HG03039 (cell line): ENCODE data around the gene IL19.
A peak's percentile ranks its signal among the peaks of the same experiment; 100 is the strongest.
"Not testable (repeated sequence)": the region's sequence is repeated elsewhere in the genome, so short reads cannot be mapped to it uniquely, and the experiment has no call there.

Experiments used
- ATAC-seq: cut with Tn5 transposase; IDR thresholded peaks from one replicate; pipeline ENCODE4 v1.9.1; 2021; ENCODE audit warnings: mild to moderate bottlenecking, moderate library complexity; ENCODE audit not compliant: unreplicated experiment

The IL19 gene

GRCh38 chr1:206739411-206740076, 31.0 kb upstream of the IL19 start:
- peak; percentile 67 for ATAC-seq

DNA sequence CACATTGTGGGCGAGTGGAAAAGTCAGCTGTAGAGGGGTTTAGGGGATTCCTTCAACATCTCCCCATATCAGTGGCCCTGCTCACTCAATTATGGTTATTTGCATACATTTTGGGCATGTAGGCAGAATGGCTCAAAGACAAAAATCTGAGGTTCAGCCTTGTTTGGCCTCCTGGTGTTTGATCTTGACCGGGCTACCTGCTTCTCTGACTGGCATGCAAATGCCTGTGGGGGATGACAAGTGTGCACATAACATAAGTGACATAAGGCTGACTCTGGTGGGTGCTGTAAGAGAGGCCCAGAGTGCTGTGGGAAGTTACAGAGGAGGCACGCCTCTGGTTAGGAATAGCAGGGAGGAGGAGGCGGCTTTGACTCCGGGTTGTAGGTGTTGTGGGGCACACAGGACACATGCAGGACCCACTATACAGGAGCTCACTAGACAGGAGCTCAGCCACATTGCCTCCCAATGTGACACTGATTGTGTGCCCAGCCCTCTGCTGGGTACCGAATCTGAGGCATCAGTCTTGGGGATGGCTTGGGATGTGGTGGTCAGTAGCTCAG, 29.4 kb upstream of the IL19 start:
- ATAC-seq, result no peak

DNA sequence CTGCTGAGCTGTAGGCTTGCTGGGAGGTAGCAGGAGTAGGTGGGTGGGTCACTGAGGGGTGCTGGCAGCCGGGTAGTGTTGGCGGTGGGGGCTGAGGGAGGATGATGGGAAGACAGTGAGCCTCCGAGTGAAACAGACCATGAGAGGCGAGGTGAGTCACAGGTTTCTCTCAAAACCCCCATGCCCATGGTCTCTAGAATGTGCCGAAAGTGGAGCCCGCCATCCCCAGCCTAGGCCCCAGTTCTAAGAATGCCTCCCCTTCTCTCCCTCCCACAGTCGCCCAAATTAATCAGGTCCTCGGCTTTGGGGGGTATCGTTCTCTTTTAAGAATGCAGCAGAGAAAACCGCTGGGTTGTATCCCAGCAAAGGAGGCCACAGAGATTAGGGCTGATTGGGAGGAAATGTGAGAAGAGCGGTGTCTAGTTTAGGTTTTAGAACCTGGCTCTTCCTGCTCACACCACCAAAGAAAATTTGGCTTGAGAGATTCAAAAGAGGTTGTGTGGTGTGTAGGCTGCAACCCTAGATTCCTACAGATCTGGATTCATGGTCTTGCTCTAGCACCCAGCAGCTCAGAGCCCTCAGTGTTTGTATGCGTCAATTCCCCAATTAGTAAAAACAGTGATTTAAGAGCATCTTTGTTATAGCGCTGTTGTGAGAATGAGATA, 27.7 kb upstream of the IL19 start:
- no peak for ATAC-seq

DNA sequence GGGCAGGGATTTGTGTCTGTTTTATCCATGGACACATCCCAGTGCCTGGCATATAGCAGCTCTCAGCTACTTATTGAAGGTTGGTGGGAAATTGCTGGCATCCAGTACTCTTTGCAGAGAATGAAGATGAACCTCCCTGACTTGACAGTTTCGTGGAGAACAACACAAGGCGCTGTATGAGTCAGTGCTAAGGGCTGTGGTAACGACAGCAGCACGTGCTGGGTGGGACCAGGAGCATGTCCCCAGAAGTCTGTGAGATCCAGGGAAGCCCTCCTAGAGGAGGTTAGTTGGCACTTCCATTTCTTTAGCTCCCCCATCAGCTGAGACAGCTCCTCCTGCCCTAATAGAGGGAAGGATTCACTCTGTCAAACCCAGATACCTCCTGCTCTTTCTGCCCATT, 25.9 kb upstream of the IL19 start:
- ATAC-seq, result no peak

DNA sequence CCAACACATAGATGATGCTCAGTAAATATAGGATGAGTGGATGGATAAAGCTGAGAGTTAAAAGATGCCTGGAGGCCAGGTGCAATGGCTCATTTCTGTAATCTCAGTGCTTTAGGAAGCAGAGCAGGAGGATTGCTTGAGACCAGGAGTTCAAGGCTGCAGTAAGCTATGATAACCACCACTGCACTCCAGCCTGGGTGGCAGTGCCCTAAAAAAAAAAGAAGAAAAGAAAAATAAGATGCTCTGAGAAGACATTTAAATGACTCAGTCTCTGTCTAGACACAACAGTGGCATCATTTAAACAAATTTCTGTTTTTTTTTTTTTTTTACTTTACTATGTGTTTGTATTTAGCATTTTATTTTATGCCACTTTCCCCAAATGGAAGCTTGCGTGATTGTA, 25.3 kb upstream of the IL19 start:
- no peak for ATAC-seq

DNA sequence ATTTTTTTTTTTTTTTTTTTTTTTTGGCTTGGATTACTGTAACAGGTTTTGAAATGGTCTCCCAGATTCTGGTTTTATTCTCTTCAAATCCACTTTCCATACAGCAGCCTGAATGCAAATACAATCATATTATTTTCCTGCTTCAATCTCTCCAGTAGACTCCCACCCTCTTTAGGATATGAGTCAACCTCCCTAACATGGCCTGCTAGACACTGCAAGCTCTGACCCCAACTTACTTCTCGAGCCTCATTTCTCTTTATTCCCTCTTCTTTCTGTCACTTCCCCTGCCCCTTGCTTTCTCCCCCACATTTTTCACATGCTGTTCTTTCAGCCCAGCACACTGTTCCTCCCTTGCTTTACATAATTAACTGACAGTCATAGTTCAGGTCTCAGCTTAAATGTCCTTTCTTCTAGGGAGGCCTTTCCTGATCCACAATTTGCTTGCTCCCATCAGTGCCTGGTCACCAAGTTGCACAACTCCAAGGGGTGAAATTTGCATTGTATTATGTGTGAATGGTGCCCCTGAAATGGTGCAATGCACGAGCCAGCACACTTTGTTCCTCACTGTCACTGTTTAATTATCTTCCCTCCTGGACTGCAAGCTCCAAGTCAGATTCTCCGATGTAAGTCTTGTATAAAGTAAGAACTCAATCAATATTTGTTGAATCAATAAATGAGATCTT, 22.1 kb upstream of the IL19 start:
- ATAC-seq, result no peak

- no peak for ATAC-seq
Observed at GRCh38 chr1:206751891-206752290, 18.7 kb upstream of the IL19 start.

- no peak for ATAC-seq
Observed at GRCh38 chr1:206752481-206752880, 18.1 kb upstream of the IL19 start.

DNA sequence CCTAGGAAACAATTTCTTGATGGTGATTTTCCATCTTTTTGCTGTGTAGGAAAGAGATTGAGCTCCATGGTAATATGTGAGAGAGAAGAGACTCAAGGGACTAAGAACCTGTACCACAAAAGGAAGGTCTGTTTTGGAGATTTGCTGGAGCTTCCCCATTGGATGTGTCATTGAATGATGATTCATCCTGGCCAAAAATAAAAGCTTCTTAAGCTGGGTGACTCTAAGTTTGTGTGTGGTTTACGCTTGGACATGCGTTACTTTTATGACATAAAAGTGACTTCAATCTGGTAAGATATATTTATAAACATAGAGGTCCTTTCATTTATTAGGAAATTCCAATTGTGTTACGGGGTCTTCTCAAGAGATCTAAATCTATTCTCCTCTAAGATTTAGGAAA, 17.4 kb upstream of the IL19 start:
- ATAC-seq, result no peak

DNA sequence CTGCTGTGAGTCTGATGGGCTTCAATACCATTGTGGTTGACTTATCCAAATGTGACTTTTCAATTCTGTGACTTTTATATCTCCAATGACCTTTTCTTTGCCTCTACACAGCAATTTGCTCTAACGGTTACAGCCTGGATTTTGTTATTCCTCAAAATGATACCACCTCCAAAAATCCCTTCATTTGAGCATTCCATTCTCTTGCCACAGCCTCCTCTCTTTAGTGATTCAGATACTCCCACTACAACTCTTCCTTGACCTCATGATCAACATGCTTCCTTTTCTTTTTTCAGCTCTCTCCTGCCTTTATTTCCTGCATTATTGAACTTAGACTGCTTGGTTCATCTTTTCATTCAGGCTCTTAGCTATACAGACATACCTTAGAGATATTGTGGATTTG, 16.6 kb upstream of the IL19 start:
- ATAC-seq, result no peak

DNA sequence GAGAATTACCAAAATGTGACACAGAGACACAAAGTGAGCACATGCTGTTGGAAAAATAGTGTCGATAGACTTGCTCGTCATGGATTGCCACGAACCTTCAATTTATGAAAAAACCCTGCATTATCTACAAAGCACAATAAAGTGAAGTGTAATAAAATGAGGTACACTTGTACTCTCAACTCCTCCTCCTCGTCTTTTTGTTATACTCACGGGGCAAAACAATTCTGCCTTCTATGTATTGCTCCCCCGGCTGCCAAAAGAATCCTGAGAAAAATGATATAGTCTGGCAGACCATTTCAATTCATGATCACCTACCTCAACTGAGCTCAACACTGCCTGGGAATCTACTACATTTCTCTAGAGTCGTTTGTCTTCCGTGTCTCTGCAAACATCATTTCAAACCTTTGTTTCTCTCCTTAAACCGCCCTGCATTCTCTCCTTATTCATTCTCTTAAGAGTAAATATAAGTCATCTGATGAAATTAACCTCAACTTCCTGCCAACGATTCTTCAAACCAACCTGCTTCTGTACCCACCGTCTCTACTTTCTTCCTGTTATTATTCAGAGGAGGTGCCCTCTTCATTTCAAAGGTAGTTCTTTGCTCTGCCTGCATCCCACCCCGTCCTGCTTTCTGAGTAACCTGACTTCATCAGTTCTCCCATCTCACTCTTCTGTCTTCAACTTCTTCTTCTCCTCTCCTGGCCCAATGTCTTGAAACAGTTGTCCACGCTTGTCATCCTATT, 12.9 kb upstream of the IL19 start:
- no peak for ATAC-seq

DNA sequence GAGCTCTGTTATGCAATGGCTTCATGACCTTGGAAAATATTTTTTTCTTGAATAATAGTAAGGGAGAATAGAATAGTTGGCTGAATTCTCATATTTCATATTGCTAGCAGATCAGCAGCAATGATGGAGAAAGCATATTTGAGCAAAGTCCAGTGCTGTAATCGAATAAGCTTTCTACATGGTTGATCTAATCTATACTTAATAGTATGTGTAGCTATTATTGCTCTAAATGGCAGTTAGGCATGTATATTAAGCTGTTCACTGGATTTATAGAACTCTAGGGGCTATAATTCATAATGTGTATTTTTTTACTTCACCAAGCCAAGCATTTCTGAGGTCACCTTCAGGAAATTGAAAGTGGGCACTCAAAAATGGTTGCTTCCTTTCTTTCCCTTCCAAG, 10.0 kb upstream of the IL19 start:
- ATAC-seq, result no peak

DNA sequence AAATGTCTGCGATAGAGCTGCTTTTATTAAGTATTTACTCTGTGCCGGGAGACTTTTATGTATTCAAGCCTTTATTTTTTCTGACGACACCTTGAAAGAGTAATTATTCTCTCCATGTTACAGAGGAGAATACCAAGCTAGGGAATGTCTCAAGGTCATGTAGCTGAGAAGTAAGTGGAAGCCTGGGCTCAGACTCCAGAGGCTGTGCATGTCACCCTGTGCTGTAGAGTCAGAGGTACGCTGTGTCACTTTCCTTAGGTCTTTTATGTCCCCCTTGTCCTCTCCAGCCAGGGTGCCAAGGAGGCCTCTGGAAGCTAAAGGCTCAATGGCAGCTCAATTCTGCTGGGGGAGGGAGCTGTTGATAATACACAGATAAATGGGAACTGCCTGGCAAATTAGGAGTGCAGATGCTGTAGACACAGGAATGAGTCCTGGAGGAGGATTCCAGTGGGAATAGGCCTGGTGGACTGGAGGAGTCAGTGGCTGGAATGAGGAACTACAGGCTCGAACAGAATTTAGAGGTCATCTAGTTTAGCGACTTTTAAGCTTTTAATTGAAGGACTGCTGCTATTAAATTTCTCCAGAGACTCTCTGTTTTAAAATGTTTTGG, 9.3 kb upstream of the IL19 start:
- no peak for ATAC-seq

DNA sequence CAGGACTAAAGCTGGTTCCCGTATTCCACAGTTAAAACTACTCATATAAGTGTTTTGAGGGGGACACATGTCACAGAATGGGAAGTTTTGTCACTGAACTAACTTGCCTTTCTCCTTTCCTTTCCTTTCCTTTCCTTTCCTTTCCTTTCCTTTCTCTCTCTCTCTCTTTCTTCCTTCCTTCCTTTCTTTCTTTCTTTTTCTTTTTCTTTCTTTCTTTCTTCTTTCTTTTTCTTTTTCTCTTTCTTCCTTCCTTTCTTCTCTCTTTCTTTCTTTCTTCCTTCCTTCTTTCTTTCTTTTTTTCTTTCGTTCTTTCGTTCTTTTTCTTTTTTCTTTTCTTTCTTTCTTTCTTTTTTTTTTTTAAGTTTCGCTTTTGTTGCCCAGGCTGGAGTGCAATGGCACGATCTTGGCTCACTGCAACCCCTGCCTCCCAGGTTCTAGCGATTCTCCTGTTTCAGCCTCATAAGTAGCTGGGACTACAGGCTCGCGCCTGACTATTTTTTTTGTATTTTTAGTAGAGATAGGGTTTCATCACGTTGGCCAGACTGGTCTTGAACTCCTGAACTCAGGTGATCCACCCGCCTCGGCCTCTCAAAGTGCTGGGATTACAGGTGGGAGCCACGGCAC, 7.7 kb upstream of the IL19 start:
- not testable (repeated sequence) for ATAC-seq

DNA sequence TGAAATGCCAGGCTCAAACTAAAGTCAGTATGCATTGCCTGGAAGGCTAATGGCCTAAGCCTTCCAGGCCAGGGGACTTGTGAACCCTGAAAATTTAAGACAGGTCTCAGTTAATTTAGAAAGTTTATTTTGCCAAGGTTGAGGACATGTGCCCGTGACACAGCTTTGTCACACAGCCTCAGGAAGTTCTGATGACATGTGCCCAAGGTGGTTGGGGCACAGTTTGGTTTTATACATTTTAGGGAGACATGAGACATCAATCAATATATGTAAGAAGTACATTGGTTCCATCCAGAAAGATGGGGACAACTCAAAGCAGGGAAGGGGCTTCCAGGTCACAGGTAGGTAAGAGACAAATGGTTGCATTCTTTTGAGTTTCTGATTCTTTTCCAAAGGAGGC, 4.8 kb upstream of the IL19 start:
- ATAC-seq, result not testable (repeated sequence)

DNA sequence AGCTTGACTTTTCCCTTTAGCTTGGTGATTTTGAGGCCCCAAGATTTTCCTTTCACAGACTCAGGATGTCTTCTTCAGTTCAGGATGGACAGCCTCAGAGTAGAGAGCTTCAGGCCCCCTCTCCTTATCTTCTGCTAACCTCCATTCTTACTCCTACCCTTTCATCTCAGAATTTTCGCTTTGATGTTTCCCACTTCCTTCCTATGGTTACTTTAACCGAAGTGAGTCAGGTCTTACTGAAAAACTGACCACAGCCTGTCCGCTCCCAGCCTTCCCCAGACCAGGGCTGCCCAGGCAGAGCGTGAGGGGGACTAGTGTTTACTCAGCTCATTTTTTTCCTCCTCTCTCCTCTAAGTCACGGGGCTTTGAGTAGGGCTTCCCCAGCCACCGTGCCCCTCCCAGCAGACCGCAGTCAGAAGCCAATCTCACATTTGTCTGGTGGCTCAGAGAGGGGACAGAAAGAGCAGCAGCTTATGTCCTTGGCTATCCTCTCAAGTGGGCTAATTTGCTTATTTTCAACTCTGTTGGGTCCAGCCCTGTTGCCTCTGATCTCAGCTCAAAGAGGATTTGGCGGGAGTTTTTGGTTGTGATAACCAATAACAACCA, 4.2 kb upstream of the IL19 start:
- ATAC-seq, result peak; percentile 43

DNA sequence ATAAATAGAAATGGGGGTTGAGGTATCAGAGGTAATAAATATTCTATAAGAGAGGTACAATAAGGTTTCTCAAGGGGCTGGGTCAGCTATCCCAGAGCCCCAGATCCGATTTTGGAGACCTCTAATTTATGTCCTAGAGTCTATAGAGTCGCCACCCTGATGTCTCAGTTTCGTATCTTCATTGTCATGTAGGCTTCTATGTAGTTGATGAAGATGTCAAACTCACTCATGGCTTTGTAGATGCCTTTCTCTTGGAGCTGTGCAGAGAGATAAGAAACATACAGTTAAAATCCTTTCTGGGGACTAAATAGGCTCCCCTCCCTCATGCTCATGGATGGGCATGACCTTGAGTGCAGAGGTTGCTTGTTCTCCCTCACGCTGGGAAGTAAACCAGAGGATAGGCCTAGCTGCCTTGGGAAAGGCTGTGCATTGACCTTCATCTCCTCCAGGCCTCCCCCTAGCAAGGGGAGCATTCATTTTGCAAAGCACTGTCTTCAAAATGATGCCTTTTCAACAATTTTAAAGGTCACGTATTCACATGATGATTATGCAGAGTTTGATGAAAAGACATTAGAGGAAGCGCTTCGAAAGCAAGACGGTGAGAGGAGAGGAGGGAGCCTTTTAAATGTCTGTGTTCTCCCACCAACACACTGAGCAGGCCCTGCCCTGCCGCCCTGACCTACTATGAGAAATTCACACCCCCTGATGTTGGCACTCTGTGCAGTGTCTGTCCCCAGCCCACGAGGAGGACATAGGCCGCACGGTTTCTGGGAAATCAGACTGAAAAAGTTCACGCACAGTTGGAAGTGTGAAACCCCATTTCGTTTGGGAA, 1.9 kb upstream of the IL19 start:
- ATAC-seq, result peak; percentile 1

GRCh38 chr1:206769304-206769731, 1.3 kb upstream of the IL19 start:
- peak; percentile 51 for ATAC-seq

DNA sequence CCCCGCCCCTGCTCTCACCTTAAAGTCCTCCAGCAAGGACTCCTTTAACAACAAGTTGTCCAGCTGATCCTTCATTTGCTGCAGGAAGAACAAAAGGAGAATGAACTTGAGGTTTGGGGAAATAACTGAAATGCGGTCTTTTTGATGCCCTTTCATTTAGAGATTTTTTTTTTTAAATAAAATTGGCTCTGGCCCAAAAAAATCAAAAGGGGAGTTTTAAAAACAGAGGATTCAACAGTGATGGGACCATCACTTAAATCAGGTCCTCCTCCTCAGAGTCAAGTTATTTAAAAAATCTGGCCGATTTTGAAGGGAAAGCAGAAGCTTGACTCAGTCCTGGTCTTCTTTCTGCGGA, 742 bp downstream of the IL19 start:
- no peak for ATAC-seq
